Transverse colon (tissue), 4 donors: ENCODE data around the gene PLCD1. TPM values are rescaled to one million over a fixed set of nuclear protein-coding genes. Genes with fewer than 3 reads are reported as not detected.

Experiments
- DNase-seq: peaks from one replicate; pipeline ENCODE4 v3.0.0-alpha.2; 2019
- H3K27ac ChIP-seq, 4 donors: fragments of 200-600 bp; sonication (generic); 2 replicates each; pipeline ENCODE4 v1.5.1; 2016 to 2018; ENCODE audit warnings: inconsistent platforms in 4 of 4
- H3K27me3 ChIP-seq: fragments of 200-600 bp; sonication (generic); 2 replicates; pipeline ENCODE4 v1.5.1; 2017; ENCODE audit warnings: inconsistent platforms
- H3K36me3 ChIP-seq, 4 donors: fragments of 200-600 bp; sonication (generic); 2 replicates each; pipeline ENCODE4 v1.5.1; 2017 to 2019; ENCODE audit warnings: inconsistent platforms in 4 of 4
- H3K4me1 ChIP-seq, 4 donors: fragments of 200-600 bp; sonication (generic); 2 replicates each; pipeline ENCODE4 v1.5.1; 2017 to 2020; ENCODE audit warnings: inconsistent platforms in 4 of 4
- H3K4me3 ChIP-seq, 4 donors: fragments of 200-600 bp; sonication (generic); 1 replicate in 1 of 4; 2 replicates in 3 of 4; pipeline versions ENCODE4 v1.5.1 to v1.6.1; 2017 to 2019; ENCODE audit warnings: inconsistent platforms in 4 of 4
- H3K9me3 ChIP-seq, 2 donors: fragments of 200-600 bp; sonication (generic); 2 replicates each; pipeline ENCODE4 v1.5.1; 2017 to 2019; ENCODE audit warnings: inconsistent platforms in 2 of 2
- EP300 ChIP-seq: sonication (generic); formaldehyde crosslinking; IDR thresholded peaks from one replicate; pipeline ENCODE4 v1.6.1; 2017; ENCODE audit warnings: antibody characterized with exemption, low read depth
- POLR2A ChIP-seq: fragments of 450-650 bp; IDR thresholded peaks from one replicate; pipeline ENCODE4 v1.6.1; 2016; ENCODE audit warnings: antibody characterized with exemption, mild to moderate bottlenecking, moderate library complexity
- POLR2AphosphoS5 ChIP-seq, 3 donors: sonication (generic); formaldehyde crosslinking; IDR thresholded peaks; one replicate each; pipeline ENCODE4 v1.6.1; 2016; ENCODE audit warnings: antibody characterized with exemption in 3 of 3
- WGBS, 2 donors: methylation state at CpG; one replicate each; pipeline ENCODE4 v1.1.5; 2018; ENCODE audit warnings: low coverage in 1 of 2; 5-methylcytosine and 5-hydroxymethylcytosine counted together
- in situ Hi-C, 4 donors: fragments of 200-750 bp; cut with MboI; loops; one replicate each; pipeline versions ENCODE4 v1.15.0 to v1.15.1; 2017; ENCODE audit warnings: low sequenced_read_pairs in 3 of 4, low pct_ligation_motif_present in 1 of 4, low pct_unique_long_range_greater_than_20kb in 1 of 4
- intact Hi-C: fragments of 100-400 bp; cut with DNase I; formaldehyde crosslinking; loops from one replicate; pipeline ENCODE4 v1.15.1; 2023; ENCODE audit warnings: low total_unique reads
- total RNA-seq, 4 donors: library from RNA; depleted of rRNA; stranded (reverse); fragments of >200 nt; gene quantifications; one replicate each; pipeline ENCODE4 v1.1.0, GENCODE V29; 2016
- TF ChIP-seq, protein P1 (sequence below), 5 experiments: fragments of 200-600 bp in 3 of 5; fragments of 450-650 bp in 2 of 5; sonication (generic) in 3 of 5; IDR thresholded peaks; 1 replicate in 2 of 5; 2 replicates in 3 of 5; pipeline ENCODE4 v1.5.1; 2016 to 2017; ENCODE audit warnings: antibody characterized with exemption in 5 of 5, inconsistent platforms in 3 of 5, mild to moderate bottlenecking in 2 of 5, moderate library complexity in 1 of 5

Gene PLCD1
- total RNA-seq, 4 donors from 2014 or later: 21.1 to 126 (median 91.4) TPM

GRCh38 chr3:37991823-37992222 is 37.6 kb downstream of the PLCD1 start:
- peak overlapping the region; percentile 85 to 90 (median 89) for H3K27ac ChIP-seq
- H3K9me3 ChIP-seq: no peaks in the 10 kb centered on the region
- intact Hi-C loops: no loop called here
- H3K4me1 ChIP-seq: peaks cover 11 to 57% (median 53%) of the 10 kb centered on the region in 4 donors
- in situ Hi-C loops: no loop called here
- TF ChIP-seq EP300 (no peak), POLR2AphosphoS5 (IDR thresholded peaks at IDR 0.05) (no peak), POLR2A (no peak)
- TF ChIP-seq, protein P1, sequence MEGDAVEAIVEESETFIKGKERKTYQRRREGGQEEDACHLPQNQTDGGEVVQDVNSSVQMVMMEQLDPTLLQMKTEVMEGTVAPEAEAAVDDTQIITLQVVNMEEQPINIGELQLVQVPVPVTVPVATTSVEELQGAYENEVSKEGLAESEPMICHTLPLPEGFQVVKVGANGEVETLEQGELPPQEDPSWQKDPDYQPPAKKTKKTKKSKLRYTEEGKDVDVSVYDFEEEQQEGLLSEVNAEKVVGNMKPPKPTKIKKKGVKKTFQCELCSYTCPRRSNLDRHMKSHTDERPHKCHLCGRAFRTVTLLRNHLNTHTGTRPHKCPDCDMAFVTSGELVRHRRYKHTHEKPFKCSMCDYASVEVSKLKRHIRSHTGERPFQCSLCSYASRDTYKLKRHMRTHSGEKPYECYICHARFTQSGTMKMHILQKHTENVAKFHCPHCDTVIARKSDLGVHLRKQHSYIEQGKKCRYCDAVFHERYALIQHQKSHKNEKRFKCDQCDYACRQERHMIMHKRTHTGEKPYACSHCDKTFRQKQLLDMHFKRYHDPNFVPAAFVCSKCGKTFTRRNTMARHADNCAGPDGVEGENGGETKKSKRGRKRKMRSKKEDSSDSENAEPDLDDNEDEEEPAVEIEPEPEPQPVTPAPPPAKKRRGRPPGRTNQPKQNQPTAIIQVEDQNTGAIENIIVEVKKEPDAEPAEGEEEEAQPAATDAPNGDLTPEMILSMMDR (IDR thresholded peaks at IDR 0.05): no peak
- peak overlapping the region in 3 of 4 donors; percentile 11 to 40 (median 32) for H3K4me3 ChIP-seq
- H3K27me3 ChIP-seq: no peaks in the 10 kb centered on the region
- DNase-seq: no peak
- H3K36me3 ChIP-seq: no peaks in the 10 kb centered on the region
- 59% methylated on average over 7 of the region's 7 CpGs; no CpG with 5 or more reads in 1 of the 2 donors for WGBS, 2 donors

DNA sequence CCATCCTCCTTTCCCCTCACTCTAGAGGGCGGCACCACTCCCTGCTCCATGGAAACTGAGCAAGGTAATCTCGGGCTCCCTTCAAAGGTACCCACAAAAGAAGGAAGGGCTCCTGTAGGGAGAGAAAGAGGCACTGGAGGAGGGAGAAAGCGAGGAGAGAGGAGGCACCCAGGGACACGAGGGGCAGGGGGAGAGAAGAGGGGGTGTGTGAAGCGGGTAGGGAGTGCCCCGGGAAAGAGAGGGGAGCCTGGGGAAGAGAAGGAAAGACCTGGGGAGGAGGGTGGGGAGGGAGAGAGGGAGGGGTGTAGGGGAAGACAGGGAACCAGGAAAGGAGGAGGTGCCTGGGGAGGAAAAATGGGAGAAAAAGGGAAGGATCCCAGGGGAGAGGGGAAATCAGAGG is 38.3 kb downstream of the PLCD1 start:
- 38 to 42% methylated on average over 5 to 6 of the region's 6 CpGs for WGBS, 2 donors
- in situ Hi-C loops (no loop called here), intact Hi-C loops (no loop called here)

DNA sequence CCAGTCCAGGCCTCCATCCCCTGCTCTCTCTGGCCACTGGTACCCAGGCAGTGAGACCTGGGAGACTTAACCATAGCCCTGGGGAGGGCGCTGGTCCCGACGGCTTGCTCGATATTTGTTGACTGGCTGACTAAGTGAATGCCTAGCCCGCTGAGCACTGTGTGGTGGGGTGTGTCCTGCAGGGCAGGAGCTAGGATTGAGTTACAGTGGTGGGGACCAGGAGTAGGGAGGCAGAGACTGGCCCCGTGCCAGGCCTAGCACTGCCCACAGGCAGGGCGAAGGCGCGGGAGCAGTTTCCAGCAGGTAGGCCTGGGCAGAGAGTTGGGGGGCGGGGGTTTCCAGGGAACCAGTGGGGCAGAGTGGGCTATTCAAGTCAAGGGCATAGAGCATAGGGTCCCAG is 38.9 kb downstream of the PLCD1 start, which contains the start of gene VILL:
VILL (plus strand) TSS at position 260 of the 400 bp plus-strand sequence. CDS start 2,887 bp downstream, outside the sequence.
- peak; percentile 90 for DNase-seq
- Histone ChIP-seq H3K36me3 (no peaks in the 10 kb centered on the region), H3K9me3 (no peaks in the 10 kb centered on the region), H3K27ac (peak within 1 kb of the TSS; percentile 85 to 90 (median 89)), H3K27me3 (no peaks in the 10 kb centered on the region), H3K4me3 (peak within 1 kb of the TSS; percentile 8 to 40 (median 22)), H3K4me1 (peaks cover 19 to 70% (median 65%) of the 10 kb centered on the region in 4 donors)
- in situ Hi-C loops (no loop called here), intact Hi-C loops (no loop called here)
- TF ChIP-seq POLR2AphosphoS5 (IDR thresholded peaks at IDR 0.05): peak; percentile 65 to 95 (median 86)
- TF ChIP-seq POLR2A: peak; percentile 90
- TF ChIP-seq, protein P1 (IDR thresholded peaks at IDR 0.05): peak in 1 of 5 experiments; percentile 48
- TF ChIP-seq EP300: no peak
- WGBS, 2 donors: 56% methylated on average over 10 of the region's 10 CpGs; no CpG with 5 or more reads in 1 of the 2 donors

More for the DNA sequence above, 38.3 kb downstream of the PLCD1 start:
- Histone ChIP-seq H3K9me3 (no peaks in the 10 kb centered on the region), H3K4me1 (peaks cover 14 to 64% (median 60%) of the 10 kb centered on the region in 4 donors), H3K4me3 (peak overlapping the region; percentile 8 to 40 (median 22)), H3K27ac (peak overlapping the region; percentile 85 to 90 (median 89)), H3K36me3 (no peaks in the 10 kb centered on the region), H3K27me3 (no peaks in the 10 kb centered on the region)
- no peak for TF ChIP-seq EP300
- no peak for DNase-seq

- in situ Hi-C loops: no loop called here
Observed at GRCh38 chr3:37989821-37990480, 39.5 kb downstream of the PLCD1 start.

More at GRCh38 chr3:37989821-37990480, 39.5 kb downstream of the PLCD1 start:
- no peaks in the 10 kb centered on the region for H3K36me3 ChIP-seq
- DNase-seq: no peak
- 86% methylated on average over 7 of the region's 7 CpGs; no CpG with 5 or more reads in 1 of the 2 donors for WGBS, 2 donors
- H3K27me3 ChIP-seq: no peaks in the 10 kb centered on the region
- no peaks in the 10 kb centered on the region for H3K9me3 ChIP-seq
- peak overlapping the region in 1 of 4 donors; percentile 40 for H3K4me3 ChIP-seq
- peak overlapping the region; percentile 85 to 90 (median 89) for H3K27ac ChIP-seq
- TF ChIP-seq POLR2A (no peak), POLR2AphosphoS5 (IDR thresholded peaks at IDR 0.05) (no peak), EP300 (no peak)
- TF ChIP-seq, protein P1 (IDR thresholded peaks at IDR 0.05): no peak
- peaks cover 23 to 75% (median 67%) of the 10 kb centered on the region in 4 donors for H3K4me1 ChIP-seq
- intact Hi-C loops: no loop called here
